GM19463 (cell line): ENCODE results near the gene DHODH.

ENCODE experiments used
- ATAC-seq: cut with Tn5 transposase; IDR thresholded peaks from one replicate; pipeline ENCODE4 v1.9.1; 2021; ENCODE audit warnings: mild to moderate bottlenecking, moderate library complexity; ENCODE audit not compliant: unreplicated experiment

Gene DHODH

GRCh38 chr16:72013389-72013788 is 4.8 kb downstream of the DHODH start:
- no peak for ATAC-seq

GRCh38 chr16:72013888-72014581 is 5.5 kb downstream of the DHODH start:
- no peak for ATAC-seq

GRCh38 chr16:72014675-72015074 is 6.1 kb downstream of the DHODH start:
- ATAC-seq = no peak

- no peak for ATAC-seq
Observed at GRCh38 chr16:72015124-72015523, 6.6 kb downstream of the DHODH start.

GRCh38 chr16:72018470-72018869 is 9.9 kb downstream of the DHODH start:
- ATAC-seq = no peak

- no peak for ATAC-seq
Observed at GRCh38 chr16:72021043-72021442, 12.5 kb downstream of the DHODH start.

GRCh38 chr16:72022127-72022526 is 13.6 kb downstream of the DHODH start:
- ATAC-seq = no peak

GRCh38 chr16:72023962-72024361 is 15.4 kb downstream of the DHODH start:
- no peak for ATAC-seq

GRCh38 chr16:72024862-72025382 is 16.4 kb downstream of the DHODH start:
- ATAC-seq = no peak

- ATAC-seq = no peak
Observed at GRCh38 chr16:72025404-72026114, 17.0 kb downstream of the DHODH start.

GRCh38 chr16:72027669-72028378 is 19.3 kb downstream of the DHODH start:
- ATAC-seq = no peak

- ATAC-seq = no peak
Observed at GRCh38 chr16:72029567-72030271, 21.2 kb downstream of the DHODH start.

GRCh38 chr16:72033437-72033836 is 24.9 kb downstream of the DHODH start:
- ATAC-seq = no peak

GRCh38 chr16:72036098-72036497 is 27.6 kb downstream of the DHODH start:
- no peak for ATAC-seq

- no peak for ATAC-seq
Observed at GRCh38 chr16:72042157-72042660, 33.7 kb downstream of the DHODH start.

- ATAC-seq = no peak
Observed at GRCh38 chr16:72043058-72043457, 34.5 kb downstream of the DHODH start.

GRCh38 chr16:72043539-72043938 is 35.0 kb downstream of the DHODH start:
- no peak for ATAC-seq

GRCh38 chr16:72044296-72044695 is 35.8 kb downstream of the DHODH start:
- ATAC-seq = no peak

GRCh38 chr16:72044825-72045359 is 36.3 kb downstream of the DHODH start:
- no peak for ATAC-seq

GRCh38 chr16:72049110-72049509 is 40.6 kb downstream of the DHODH start:
- ATAC-seq = no peak
